K562 (cell line): ENCODE results near the gene CYFIP2. TPM values are rescaled to one million over a fixed set of nuclear protein-coding genes. Genes with fewer than 3 reads are reported as not detected.

Experiments
- ATAC-seq: fragments of 200-7000 bp; cut with Tn5 transposase; 3 replicates; pipeline ENCODE4 v1.9.1; 2020; ENCODE audit warnings: moderate library complexity
- BruUV-seq: library from RNA; stranded (reverse); fragments of 400-500 nt; replicated peaks from 2 replicates; lab custom pipeline; 2021; lab: Mats Ljungman, UMichigan
- CTCF ChIA-PET: fragments of 300-600 bp; formaldehyde crosslinking; extraction: SDS; loops from one replicate; lab custom pipeline; 2021; ENCODE audit warnings: low intra/inter-chr PET ratio; lab: Yijun Ruan, JAX
- POLR2A ChIA-PET: fragments of 300-600, 350-650 bp; sonication (Branson Sonifier 250); formaldehyde crosslinking; extraction: SDS; loops from one replicate; lab custom pipeline; 2021; ENCODE audit warnings: antibody characterized with exemption, inconsistent platforms; lab: Yijun Ruan, JAX
- DNase-seq, 4 experiments: peaks; one replicate each; pipeline versions ENCODE4 v3.0.0 to v3.0.0-alpha.2; 2011 to 2018; ENCODE audit warnings: low spot score in 3 of 4, mixed read lengths in 3 of 4; ENCODE audit errors: extremely low read depth in 1 of 4
- FAIRE-seq: peaks from 2 replicates; lab custom pipeline; 2011; peaks lifted over from hg19 to GRCh38; lab: Jason Lieb, UNC
- H2AFZ ChIP-seq: 2 replicates; pipeline ENCODE4 v1.6.0; 2011; ENCODE audit warnings: low read depth, low read length, control low read depth, inconsistent platforms
- H3K27ac ChIP-seq: fragments of 200-600 bp; 3 replicates; pipeline ENCODE4 v1.8.0; 2011; ENCODE audit warnings: low read depth, mild to moderate bottlenecking, control low read depth, inconsistent platforms, low read length, moderate library complexity, mixed read lengths; ENCODE audit errors: extremely low read depth
- H3K27me3 ChIP-seq, 2 experiments: fragments of 300-600 bp in 1 of 2; 2 replicates in 1 of 2; 3 replicates in 1 of 2; pipeline versions ENCODE4 v1.6.0 to v1.8.0; 2011; ENCODE audit warnings: inconsistent platforms in 2 of 2, low read length in 2 of 2, mild to moderate bottlenecking in 1 of 2, mixed read lengths in 1 of 2, moderate library complexity in 1 of 2; ENCODE audit not compliant: control insufficient read depth in 2 of 2, insufficient read depth in 2 of 2
- H3K36me3 ChIP-seq: fragments of 300-600 bp; 3 replicates; pipeline ENCODE4 v1.8.0; 2011; ENCODE audit warnings: mild to moderate bottlenecking, low read length, inconsistent platforms; ENCODE audit not compliant: control insufficient read depth, insufficient read depth
- H3K4me1 ChIP-seq, 2 experiments: fragments of 200-600 bp in 1 of 2; replicated peaks in 1 of 2; 2 replicates in 1 of 2; 3 replicates in 1 of 2; pipeline versions ENCODE4 v1.5.1 to v1.8.0; 2011; ENCODE audit warnings: inconsistent platforms in 2 of 2, low read length in 2 of 2, mild to moderate bottlenecking in 1 of 2, mixed read lengths in 1 of 2, moderate library complexity in 1 of 2; ENCODE audit not compliant: control insufficient read depth in 2 of 2, insufficient read depth in 2 of 2
- H3K4me2 ChIP-seq: 2 replicates; pipeline ENCODE4 v1.6.1; 2011; ENCODE audit warnings: low read length, control low read depth, inconsistent platforms, mixed read lengths; ENCODE audit not compliant: insufficient read depth
- H3K4me3 ChIP-seq: fragments of 200-600 bp; sonication (generic), shearing (Covaris generic); 2 replicates; pipeline ENCODE4 v1.5.1; 2016; ENCODE audit warnings: control low read depth, inconsistent platforms
- H3K79me2 ChIP-seq: fragments of 200-600 bp; 3 replicates; pipeline ENCODE4 v1.8.0; 2011; ENCODE audit warnings: low read length, inconsistent platforms; ENCODE audit not compliant: control insufficient read depth, insufficient read depth
- H3K9ac ChIP-seq, 2 experiments: 2 replicates each; pipeline versions ENCODE4 v1.6.0 to v1.6.1; 2011; ENCODE audit warnings: low read depth in 2 of 2, low read length in 2 of 2, control low read depth in 1 of 2, inconsistent platforms in 1 of 2, mild to moderate bottlenecking in 1 of 2, mixed read lengths in 1 of 2; ENCODE audit not compliant: insufficient read depth in 1 of 2
- H3K9me1 ChIP-seq: one replicate; pipeline ENCODE4 v1.6.0; 2011; ENCODE audit warnings: inconsistent platforms, mild to moderate bottlenecking, low read length, moderate library complexity; ENCODE audit not compliant: control insufficient read depth, insufficient read depth
- H3K9me3 ChIP-seq: replicated peaks from 2 replicates; pipeline ENCODE4 v1.5.1; 2011; ENCODE audit warnings: low read depth, low read length, inconsistent platforms; ENCODE audit not compliant: control insufficient read depth, insufficient read depth
- H4K20me1 ChIP-seq: replicated peaks from 2 replicates; pipeline ENCODE4 v1.6.1; 2011; ENCODE audit warnings: low read length, inconsistent platforms, mixed read lengths; ENCODE audit not compliant: control insufficient read depth, insufficient read depth
- FOXP4 ChIP-seq: sonication (generic); formaldehyde crosslinking; IDR thresholded peaks from 2 replicates; pipeline ENCODE4 v1.8.0; 2022; ENCODE audit warnings: mild to moderate bottlenecking, missing genetic modification reagents, borderline replicate concordance
- HMG20A ChIP-seq: fragments of 450-650 bp; formaldehyde crosslinking; conservative IDR thresholded peaks from 2 replicates; pipeline ENCODE4 v1.4.0; 2020; ENCODE audit warnings: mild to moderate bottlenecking, mixed read lengths
- HMGN3 ChIP-seq: IDR thresholded peaks from 2 replicates; pipeline ENCODE4 v1.6.1; 2011; ENCODE audit warnings: borderline replicate concordance, low read depth, mild to moderate bottlenecking, mixed read lengths, low read length; ENCODE audit not compliant: insufficient read length; ENCODE audit errors: extremely low read depth
- MBD2 ChIP-seq: sonication (generic); IDR thresholded peaks from 2 replicates; pipeline ENCODE4 v1.6.1; 2016; ENCODE audit warnings: low read depth, borderline replicate concordance
- POLR2AphosphoS2 ChIP-seq: IDR thresholded peaks from 2 replicates; pipeline ENCODE4 v1.6.1; 2012; ENCODE audit warnings: low read length, improper control_type of control experiment
- PURB ChIP-seq: sonication (generic); formaldehyde crosslinking; IDR thresholded peaks from 2 replicates; pipeline ENCODE4 v1.9.0; 2021; ENCODE audit warnings: low read depth, mild to moderate bottlenecking, missing genetic modification reagents
- TCF7L2 ChIP-seq: fragments of 150-350 bp; IDR thresholded peaks from 2 replicates; pipeline ENCODE4 v1.6.1; 2016; ENCODE audit warnings: low read depth, mild to moderate bottlenecking, low read length, moderate library complexity
- WGBS: fragments of 100-300 bp; shearing (Covaris generic); methylation state at CpG from one replicate; pipeline ENCODE4 v1.1.6; 2016; ENCODE audit warnings: low coverage, mixed read lengths; ENCODE audit not compliant: insufficient coverage; ENCODE audit errors: missing lambda C conversion rate; 5-methylcytosine and 5-hydroxymethylcytosine counted together
- in situ Hi-C: fragments of 300-500 bp; cut with MboI; formaldehyde crosslinking; loops from 4 replicates; pipeline ENCODE4 v1.15.0; 2018; ENCODE audit warnings: inconsistent platforms, mixed read lengths
- intact Hi-C: fragments of 100-400 bp; cut with micrococcal nuclease; formaldehyde crosslinking; loops from 2 replicates; pipeline ENCODE4 v1.14.2; 2022
- polyA plus RNA-seq, 8 experiments: library from polyadenylated mRNA; depleted of rRNA in 4 of 8; stranded (reverse) in 5 of 8; unstranded in 3 of 8; fragments of >200 nt; fragmentation: Nextera tagmentation in 2 of 8; fragmentation: Illumina TruSeq in 1 of 8; extraction: Ambion mirVana in 2 of 8; extraction: Trizol in 1 of 8; gene quantifications; 2 replicates each; pipeline versions ENCODE4 v1.2.1 to v1.2.3, GENCODE V29; 2011 to 2014; ENCODE audit warnings: inconsistent platforms in 1 of 8, missing spikeins in 1 of 8
- total RNA-seq, 7 experiments: library from RNA; depleted of rRNA in 6 of 7; stranded (reverse); fragments of >200 nt in 6 of 7; fragmentation: Illumina TruSeq in 2 of 7; extraction: Trizol in 2 of 7; gene quantifications; 2 replicates each; pipeline versions ENCODE4 v1.2.1 to v1.2.3, GENCODE V29; 2011 to 2021; ENCODE audit warnings: low replicate concordance in 1 of 7

The CYFIP2 gene
- total and polyA plus RNA-seq, 9 of the 15 experiments (the other 6 are each of a cell fraction or from before 2014, with no cell fraction given) = 0.76 to 2.9 (median 1.4) TPM; not detected in 1

- no peak for TF ChIP-seq FOXP4 (CRISPR knock-in tag)
- TF ChIP-seq HMGN3 = no peak
- no peak for TF ChIP-seq POLR2AphosphoS2
- TF ChIP-seq TCF7L2 = no peak
- no peak for TF ChIP-seq MBD2
- no peak for TF ChIP-seq PURB
- TF ChIP-seq, all 486 proteins: peak for 0
Observed at GRCh38 chr5:157247267-157247666, 18.7 kb upstream of the CYFIP2 start (continued).

GRCh38 chr5:157248821-157249470 is 17.0 kb upstream of the CYFIP2 start:
- H3K9ac ChIP-seq = no peak overlapping the region
- no peak overlapping the region for H2AFZ ChIP-seq
- TF ChIP-seq HMG20A (CRISPR knock-in tag) = no peak
- TF ChIP-seq, all 486 proteins: peak for 0
- ChIA-PET POLR2A (interaction anchor here (0.7 kb wide), 1 partner anchor 41 kb away, joined by 3 read pairs; no protein-coding TSS in a partner anchor), CTCF (no interaction called here)
- FAIRE-seq = no peak
- H3K4me1 ChIP-seq = no peaks in the 10 kb centered on the region; a peak in 1 of 5 replicates
- DNase-seq = no peak
- H3K79me2 ChIP-seq = no peaks in the 10 kb centered on the region
- no peaks in the 10 kb centered on the region for H3K36me3 ChIP-seq
- no peaks in the 10 kb centered on the region for H3K9me1 ChIP-seq
- H3K4me2 ChIP-seq = no peak overlapping the region
- H3K27ac ChIP-seq = no peak overlapping the region
- H4K20me1 ChIP-seq = no peaks in the 10 kb centered on the region
- H3K9me3 ChIP-seq = no peaks in the 10 kb centered on the region
- 0% methylated on average over 11 of the region's 11 CpGs for WGBS
- H3K4me3 ChIP-seq = no peak overlapping the region
- intact Hi-C loops = no loop called here
- no peak for ATAC-seq
- in situ Hi-C loops = loop anchor here (10.0 kb wide), 1 partner anchor 226 kb away; no protein-coding TSS in a partner anchor
- no TSS peak for BruUV-seq
- H3K27me3 ChIP-seq = no peaks in the 10 kb centered on the region
